ENCODE measurements around the gene CD82. TPM values are rescaled to one million over a fixed set of nuclear protein-coding genes. Genes with fewer than 3 reads are reported as not detected.
A peak's percentile ranks its signal among the peaks of the same experiment; 100 is the strongest.

Gene CD82
- total RNA-seq, 1 donor from 2014 or later = 8.8 TPM

GRCh38 chr11:44576656-44577055 lies 11.2 kb downstream of the CD82 start:
- peaks cover 31% of the 10 kb centered on the region for H3K4me1 ChIP-seq
- no peaks in the 10 kb centered on the region for H3K27me3 ChIP-seq
- H4K20me1 ChIP-seq (ENCODE audit: low read depth) = no peaks in the 10 kb centered on the region
- H3K4me3 Mint-ChIP-seq = no peak overlapping the region
- TF ChIP-seq EZH2phosphoT487 (IDR thresholded peaks at IDR 0.05) (no peak), EZH2 (IDR thresholded peaks at IDR 0.05) (no peak)
- peaks cover 10% of the 10 kb centered on the region for H3K27me3 Mint-ChIP-seq (ENCODE audit: insufficient read depth, low read depth)
- no peaks in the 10 kb centered on the region for H3K36me3 ChIP-seq
- no peaks in the 10 kb centered on the region for H3K9me3 ChIP-seq (ENCODE audit: low read depth)
- no peak overlapping the region for H3K4me2 ChIP-seq
- DNase-seq (ENCODE audit: low spot score) = no peak
- H3K79me2 ChIP-seq (ENCODE audit: low read depth) = no peaks in the 10 kb centered on the region
- no peak overlapping the region for H3K9ac ChIP-seq
- H3K27ac ChIP-seq = no peak overlapping the region
- no peak overlapping the region for H3K4me3 ChIP-seq
- H3K36me3 Mint-ChIP-seq = peaks cover 14% of the 10 kb centered on the region
- no peak overlapping the region for H2AFZ ChIP-seq (replicated peaks)
- peaks cover 8% of the 10 kb centered on the region for H3F3A ChIP-seq (ENCODE audit: low read depth)
- H3K4me1 Mint-ChIP-seq = peaks cover 60% of the 10 kb centered on the region
- H3K9me3 Mint-ChIP-seq = no peaks in the 10 kb centered on the region
- H3K27ac Mint-ChIP-seq = no peak overlapping the region

DNA sequence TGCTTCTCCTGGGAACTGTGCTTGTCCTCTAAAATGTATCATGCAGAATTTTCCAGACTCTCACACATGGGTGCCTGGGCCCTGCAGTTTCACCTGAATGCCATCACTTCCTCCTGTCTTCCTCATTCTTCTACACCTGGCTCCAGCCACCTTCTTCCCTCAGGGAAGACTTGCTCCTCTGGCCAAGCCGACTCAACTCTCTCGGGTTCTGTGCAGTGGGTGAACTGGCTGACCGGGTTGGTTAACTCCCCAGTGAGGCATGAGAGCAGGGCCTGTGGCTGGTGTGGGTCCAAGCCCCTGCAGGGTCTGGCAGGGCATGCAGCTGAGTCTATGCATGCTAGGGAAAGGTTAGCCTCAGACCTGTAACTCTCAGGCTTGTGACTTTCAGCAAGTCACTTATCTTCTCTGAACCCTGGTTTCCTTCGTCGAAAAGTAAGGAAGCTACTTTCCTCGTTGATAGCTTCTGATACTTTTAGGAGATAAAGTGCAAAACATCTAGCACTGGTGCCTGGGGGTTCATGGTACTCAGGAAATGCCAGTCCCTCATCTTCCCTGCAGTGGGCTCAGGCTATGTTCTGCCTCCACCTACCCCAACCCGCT lies 11.9 kb downstream of the CD82 start:
- H3K27ac ChIP-seq = no peak overlapping the region
- peaks cover 25% of the 10 kb centered on the region for H3K4me1 ChIP-seq
- no peaks in the 10 kb centered on the region for H3K27me3 ChIP-seq
- H3K9me3 Mint-ChIP-seq = peaks cover 4% of the 10 kb centered on the region
- H3K4me3 Mint-ChIP-seq = no peak overlapping the region
- TF ChIP-seq, protein P1, sequence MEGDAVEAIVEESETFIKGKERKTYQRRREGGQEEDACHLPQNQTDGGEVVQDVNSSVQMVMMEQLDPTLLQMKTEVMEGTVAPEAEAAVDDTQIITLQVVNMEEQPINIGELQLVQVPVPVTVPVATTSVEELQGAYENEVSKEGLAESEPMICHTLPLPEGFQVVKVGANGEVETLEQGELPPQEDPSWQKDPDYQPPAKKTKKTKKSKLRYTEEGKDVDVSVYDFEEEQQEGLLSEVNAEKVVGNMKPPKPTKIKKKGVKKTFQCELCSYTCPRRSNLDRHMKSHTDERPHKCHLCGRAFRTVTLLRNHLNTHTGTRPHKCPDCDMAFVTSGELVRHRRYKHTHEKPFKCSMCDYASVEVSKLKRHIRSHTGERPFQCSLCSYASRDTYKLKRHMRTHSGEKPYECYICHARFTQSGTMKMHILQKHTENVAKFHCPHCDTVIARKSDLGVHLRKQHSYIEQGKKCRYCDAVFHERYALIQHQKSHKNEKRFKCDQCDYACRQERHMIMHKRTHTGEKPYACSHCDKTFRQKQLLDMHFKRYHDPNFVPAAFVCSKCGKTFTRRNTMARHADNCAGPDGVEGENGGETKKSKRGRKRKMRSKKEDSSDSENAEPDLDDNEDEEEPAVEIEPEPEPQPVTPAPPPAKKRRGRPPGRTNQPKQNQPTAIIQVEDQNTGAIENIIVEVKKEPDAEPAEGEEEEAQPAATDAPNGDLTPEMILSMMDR (IDR thresholded peaks at IDR 0.05) = no peak
- no peak for TF ChIP-seq EZH2 (IDR thresholded peaks at IDR 0.05)
- no peaks in the 10 kb centered on the region for H3K79me2 ChIP-seq (ENCODE audit: low read depth)
- peak overlapping the region; percentile 72 for H3K27ac Mint-ChIP-seq
- DNase-seq (ENCODE audit: low spot score) = no peak
- no peaks in the 10 kb centered on the region for H3K9me3 ChIP-seq (ENCODE audit: low read depth)
- H3F3A ChIP-seq (ENCODE audit: low read depth) = peaks cover 2% of the 10 kb centered on the region
- peaks cover 10% of the 10 kb centered on the region for H3K27me3 Mint-ChIP-seq (ENCODE audit: insufficient read depth, low read depth)
- H2AFZ ChIP-seq (replicated peaks) = no peak overlapping the region
- H3K4me2 ChIP-seq = no peak overlapping the region
- no peak overlapping the region for H3K4me3 ChIP-seq
- no peak overlapping the region for H3K9ac ChIP-seq
- no peaks in the 10 kb centered on the region for H4K20me1 ChIP-seq (ENCODE audit: low read depth)
- no peaks in the 10 kb centered on the region for H3K36me3 ChIP-seq
- peaks cover 19% of the 10 kb centered on the region for H3K36me3 Mint-ChIP-seq
- peaks cover 53% of the 10 kb centered on the region for H3K4me1 Mint-ChIP-seq

- no peaks in the 10 kb centered on the region for H4K20me1 ChIP-seq (ENCODE audit: low read depth)
- no peak overlapping the region for H3K4me3 Mint-ChIP-seq
- H3K9me3 Mint-ChIP-seq = peaks cover 9% of the 10 kb centered on the region
- no peak for DNase-seq (ENCODE audit: low spot score)
- no peaks in the 10 kb centered on the region for H3K36me3 ChIP-seq
- no peak overlapping the region for H3K4me2 ChIP-seq
- no peak overlapping the region for H3K4me3 ChIP-seq
- no peaks in the 10 kb centered on the region for H3F3A ChIP-seq (ENCODE audit: low read depth)
- no peak overlapping the region for H3K27ac ChIP-seq
- peaks cover 48% of the 10 kb centered on the region for H3K4me1 Mint-ChIP-seq
- no peaks in the 10 kb centered on the region for H3K9me3 ChIP-seq (ENCODE audit: low read depth)
- no peaks in the 10 kb centered on the region for H3K27me3 ChIP-seq
- H3K27ac Mint-ChIP-seq = no peak overlapping the region
- TF ChIP-seq, protein P1 (IDR thresholded peaks at IDR 0.05) = no peak
- TF ChIP-seq EZH2phosphoT487 (IDR thresholded peaks at IDR 0.05) (no peak), EZH2 (IDR thresholded peaks at IDR 0.05) (no peak)
- H3K9ac ChIP-seq = no peak overlapping the region
- H3K4me1 ChIP-seq = peaks cover 23% of the 10 kb centered on the region
- H3K36me3 Mint-ChIP-seq = peaks cover 21% of the 10 kb centered on the region
- peaks cover 12% of the 10 kb centered on the region for H3K27me3 Mint-ChIP-seq (ENCODE audit: insufficient read depth, low read depth)
- no peaks in the 10 kb centered on the region for H3K79me2 ChIP-seq (ENCODE audit: low read depth)
- H2AFZ ChIP-seq (replicated peaks) = no peak overlapping the region
These were observed 12.8 kb downstream of the CD82 start for GRCh38 chr11:44578279-44578678.

DNA sequence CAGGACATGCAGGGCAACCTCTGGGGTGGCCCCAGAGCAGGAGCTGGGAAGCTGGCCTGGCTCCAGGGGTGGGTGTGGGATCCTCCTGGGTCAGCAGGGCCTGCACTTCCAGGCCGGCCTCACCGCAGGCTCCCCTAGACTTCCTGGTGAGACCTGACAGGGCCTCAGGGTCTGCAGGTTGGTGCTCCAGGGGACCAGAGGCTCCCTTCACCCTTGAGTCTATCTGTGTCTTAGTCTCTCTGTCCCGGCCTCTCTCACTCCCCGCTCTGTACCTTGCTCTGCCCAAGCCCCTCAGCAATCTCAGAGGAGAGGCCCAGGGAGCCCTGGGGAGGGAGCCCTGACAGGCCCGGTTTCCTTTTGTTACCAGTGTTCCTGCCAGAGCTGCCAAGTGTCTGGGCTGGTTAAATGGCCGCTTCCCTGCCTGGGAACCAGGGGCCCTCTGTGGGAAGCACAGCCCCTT lies 13.9 kb downstream of the CD82 start:
- TF ChIP-seq, protein P1 (IDR thresholded peaks at IDR 0.05) = no peak
- no peak for TF ChIP-seq EZH2 (IDR thresholded peaks at IDR 0.05)
- no peak for TF ChIP-seq EZH2phosphoT487 (IDR thresholded peaks at IDR 0.05)
- H3K79me2 ChIP-seq (ENCODE audit: low read depth) = no peaks in the 10 kb centered on the region
- Mint-ChIP-seq H3K4me1 (peaks cover 39% of the 10 kb centered on the region), H3K9me3 (peaks cover 12% of the 10 kb centered on the region), H3K4me3 (no peak overlapping the region), H3K27ac (no peak overlapping the region), H3K27me3 (ENCODE audit: insufficient read depth, low read depth) (peaks cover 11% of the 10 kb centered on the region), H3K36me3 (peaks cover 20% of the 10 kb centered on the region)
- H3K4me3 ChIP-seq = no peak overlapping the region
- no peak overlapping the region for H2AFZ ChIP-seq (replicated peaks)
- no peak overlapping the region for H3K27ac ChIP-seq
- no peak for DNase-seq (ENCODE audit: low spot score)
- H3K4me2 ChIP-seq = peak overlapping the region; percentile 23
- no peaks in the 10 kb centered on the region for H4K20me1 ChIP-seq (ENCODE audit: low read depth)
- no peaks in the 10 kb centered on the region for H3F3A ChIP-seq (ENCODE audit: low read depth)
- no peaks in the 10 kb centered on the region for H3K27me3 ChIP-seq
- peaks cover 23% of the 10 kb centered on the region for H3K4me1 ChIP-seq
- no peaks in the 10 kb centered on the region for H3K36me3 ChIP-seq
- H3K9me3 ChIP-seq (ENCODE audit: low read depth) = no peaks in the 10 kb centered on the region
- no peak overlapping the region for H3K9ac ChIP-seq
